ENCODE data around the gene ACOD1.
"Not testable (repeated sequence)": the region's sequence is repeated elsewhere in the genome, so short reads cannot be mapped to it uniquely, and the experiment has no call there.

Gene ACOD1

DNA sequence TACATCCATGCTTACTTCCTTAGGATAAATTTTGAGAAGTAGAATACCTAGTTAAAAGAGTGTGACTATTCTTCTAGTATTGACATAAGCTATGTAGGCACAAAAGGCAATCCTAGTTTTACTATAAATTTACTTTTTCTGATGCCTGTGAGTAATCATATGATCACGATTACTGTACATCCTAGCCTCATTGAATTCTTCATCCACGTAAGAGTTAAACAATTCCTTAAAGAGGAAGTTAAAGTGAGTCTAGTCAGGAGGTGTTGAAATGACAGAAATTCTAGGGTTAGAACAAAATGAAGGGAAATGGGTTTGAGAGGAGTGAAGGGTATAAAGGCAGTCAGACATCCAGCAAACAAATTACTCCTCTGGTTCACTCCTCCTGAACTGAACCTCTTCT lies at the start of gene ACOD1:
Gene ACOD1 (plus strand): TSS at position 363 of the 400 bp plus-strand sequence. CDS start 48 bp downstream, outside the sequence.
- DNase-seq, result no peak

DNA sequence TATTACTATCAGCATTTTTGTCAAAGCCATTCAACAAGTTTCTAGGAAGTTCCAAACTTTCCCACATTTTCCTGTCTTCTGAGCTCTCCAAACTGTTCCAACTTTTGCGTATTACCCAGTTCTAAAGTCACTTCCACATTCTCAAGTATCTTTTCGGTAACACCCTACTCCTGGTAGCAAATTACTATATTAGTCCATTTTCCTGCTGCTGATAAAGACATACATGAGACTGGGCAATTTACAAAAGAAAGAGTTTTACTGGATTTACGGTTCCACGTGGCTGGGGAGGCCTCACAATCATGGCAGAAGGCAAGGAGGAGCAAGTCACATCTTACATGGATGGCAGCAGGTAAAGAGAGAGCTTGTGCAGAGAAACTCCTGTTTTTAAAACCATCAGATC lies 49.2 kb upstream of the ACOD1 start:
- DNase-seq, result not testable (repeated sequence)

DNA sequence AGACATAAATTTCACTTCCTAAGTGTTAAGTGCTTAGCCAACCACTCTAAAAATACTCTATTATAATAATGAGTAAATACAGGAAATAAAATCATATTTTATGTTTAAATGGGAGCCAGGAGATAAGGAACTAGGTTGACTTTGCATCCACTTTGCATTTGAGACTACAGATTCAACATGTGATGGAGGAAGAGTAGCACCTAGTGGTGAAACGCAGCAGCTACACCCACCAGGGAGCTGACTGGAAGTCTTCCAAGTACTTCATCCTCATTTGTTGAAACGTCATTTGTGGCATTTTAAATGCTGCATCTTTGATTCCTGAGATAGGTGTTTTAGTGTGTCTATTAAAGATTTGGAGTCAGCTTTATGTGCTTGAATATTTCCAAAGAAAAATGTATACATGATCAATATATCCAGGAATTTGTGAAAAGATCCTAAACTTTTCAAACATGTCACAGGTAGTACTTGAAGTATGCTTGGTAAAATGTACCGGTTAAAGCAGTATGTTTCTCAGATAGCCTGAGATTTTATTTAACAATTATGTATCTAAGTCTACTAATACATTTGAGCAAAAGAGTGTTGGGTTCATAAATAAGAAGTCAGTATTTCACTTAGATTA lies 44.7 kb upstream of the ACOD1 start:
- DNase-seq, result peak; percentile 78

DNA sequence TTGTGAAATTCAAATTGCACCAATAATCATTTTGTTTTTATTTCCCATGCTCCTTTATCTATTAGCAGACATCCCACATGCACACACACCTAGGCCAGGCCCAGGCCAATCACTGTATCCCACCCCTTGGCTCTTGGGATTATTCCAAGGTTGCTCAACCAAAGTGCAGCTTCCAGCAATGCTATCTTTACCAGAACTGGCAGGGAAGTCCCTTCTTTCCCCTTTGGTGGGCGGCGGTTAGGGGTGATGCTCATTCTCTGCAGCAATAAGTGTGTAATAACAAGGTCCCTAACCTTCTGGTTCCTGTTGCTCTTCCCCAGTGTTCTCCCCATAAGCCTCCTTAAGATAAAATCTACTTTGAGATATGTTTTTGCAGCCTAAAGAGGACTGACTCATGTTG lies 43.8 kb upstream of the ACOD1 start:
- no peak for DNase-seq

DNA sequence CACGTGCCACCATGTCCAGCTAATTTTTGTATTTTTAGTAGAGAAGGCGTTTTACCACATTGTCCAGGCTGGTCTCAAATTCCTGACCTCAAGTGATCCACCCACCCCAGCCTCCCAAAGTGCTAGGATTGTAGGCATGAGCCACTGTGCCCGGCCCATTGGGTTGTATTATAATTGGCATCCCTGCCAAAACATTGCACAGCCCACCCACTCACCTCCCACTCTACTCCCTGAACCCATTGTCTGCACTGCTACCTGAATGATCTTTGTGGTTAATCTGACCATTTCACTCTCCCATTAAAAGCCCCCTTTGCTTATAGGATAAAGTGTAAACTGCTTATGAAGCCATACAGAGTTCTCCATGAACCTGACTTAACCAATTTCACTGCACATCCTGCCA lies 35.8 kb upstream of the ACOD1 start:
- DNase-seq, result no peak

DNA sequence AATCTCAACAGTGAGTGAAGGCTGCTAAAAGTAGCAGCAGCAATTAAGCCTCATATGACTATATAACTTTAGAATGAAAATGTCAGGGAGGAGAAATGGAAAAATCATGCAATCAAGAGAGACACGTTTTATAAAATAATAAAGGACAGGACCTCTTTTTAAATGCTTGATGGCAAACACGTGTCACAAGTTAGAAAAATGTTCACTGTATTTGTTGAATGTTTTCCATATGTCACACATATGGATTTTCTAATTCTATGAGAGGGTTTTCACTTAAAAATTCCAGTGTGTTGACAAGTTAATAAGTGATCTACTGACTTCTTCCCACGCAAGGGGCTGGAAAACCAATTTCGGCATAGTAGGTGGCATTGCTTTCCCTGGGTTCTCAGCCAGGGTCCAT lies 34.4 kb upstream of the ACOD1 start:
- no peak for DNase-seq

DNA sequence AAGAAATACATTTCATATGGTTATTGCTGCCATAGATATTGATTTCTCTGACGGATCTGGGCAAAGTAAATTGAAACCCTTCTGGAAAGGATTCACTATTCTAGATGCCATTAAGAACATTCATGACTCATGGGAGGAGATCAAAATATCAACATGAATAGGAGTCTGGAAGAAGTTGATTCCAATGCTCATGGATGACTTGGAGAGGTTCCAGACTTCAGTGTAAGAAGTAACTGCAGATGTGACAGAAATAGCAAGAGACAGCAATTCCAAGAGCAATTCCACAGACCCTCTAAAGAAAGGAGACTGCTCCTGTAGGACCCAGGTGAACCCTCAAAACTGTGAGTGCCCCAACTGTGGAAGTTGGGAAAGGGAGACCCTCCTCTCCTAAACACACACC lies 31.2 kb upstream of the ACOD1 start:
- DNase-seq, result no peak

DNA sequence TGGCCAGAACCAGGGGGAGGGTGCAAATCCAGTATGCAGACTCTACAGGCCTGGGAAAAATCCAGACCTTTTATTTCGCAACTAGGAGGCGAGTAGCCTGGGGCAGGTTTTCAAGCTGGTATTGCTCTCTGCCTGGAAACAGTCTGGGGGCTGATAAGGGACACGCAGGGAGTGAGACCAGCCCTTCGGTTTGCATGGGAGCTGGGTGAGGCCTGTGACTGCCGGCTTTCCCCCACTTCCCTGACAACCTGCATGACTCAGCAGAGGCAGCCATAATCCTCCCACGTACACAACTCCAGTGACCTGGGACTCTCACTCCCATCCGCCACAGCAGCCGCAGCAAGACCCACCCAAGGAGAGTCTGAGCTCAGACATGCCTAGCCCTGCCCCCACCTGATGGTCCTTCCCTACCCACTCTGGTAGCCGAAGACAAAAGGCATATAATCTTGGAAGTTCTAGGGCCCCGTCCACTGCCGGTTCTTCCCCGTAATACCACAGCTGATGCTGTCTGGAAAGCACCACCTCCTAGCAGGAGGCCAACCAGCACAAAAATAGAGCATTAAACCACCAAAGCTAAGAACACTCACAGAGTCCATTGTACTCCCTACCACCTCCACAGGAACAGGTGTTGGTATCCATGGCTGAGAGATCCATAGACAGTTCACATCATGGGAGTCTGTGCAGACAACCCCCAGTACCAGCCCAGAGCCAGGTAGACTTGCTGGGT lies 30.4 kb upstream of the ACOD1 start:
- DNase-seq, result not testable (repeated sequence)

DNA sequence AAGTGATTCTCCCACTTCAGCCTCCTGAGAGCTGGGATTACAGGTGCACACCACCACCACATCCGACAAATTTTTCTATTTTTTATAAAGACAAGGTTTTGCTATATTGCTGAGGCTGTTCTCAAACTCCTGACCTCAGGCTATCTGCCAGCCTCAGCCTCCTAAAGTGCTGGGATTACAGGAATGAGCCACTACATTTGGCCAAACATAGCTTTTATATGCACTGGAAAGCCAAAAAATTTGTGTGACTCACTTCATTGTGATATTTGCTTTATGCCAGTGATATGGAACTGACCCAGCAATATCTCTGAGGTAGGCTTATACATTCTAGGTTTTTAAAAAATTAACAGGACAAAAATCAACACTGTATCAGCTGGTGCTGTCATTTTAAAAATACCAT lies 26.8 kb upstream of the ACOD1 start:
- DNase-seq, result no peak

DNA sequence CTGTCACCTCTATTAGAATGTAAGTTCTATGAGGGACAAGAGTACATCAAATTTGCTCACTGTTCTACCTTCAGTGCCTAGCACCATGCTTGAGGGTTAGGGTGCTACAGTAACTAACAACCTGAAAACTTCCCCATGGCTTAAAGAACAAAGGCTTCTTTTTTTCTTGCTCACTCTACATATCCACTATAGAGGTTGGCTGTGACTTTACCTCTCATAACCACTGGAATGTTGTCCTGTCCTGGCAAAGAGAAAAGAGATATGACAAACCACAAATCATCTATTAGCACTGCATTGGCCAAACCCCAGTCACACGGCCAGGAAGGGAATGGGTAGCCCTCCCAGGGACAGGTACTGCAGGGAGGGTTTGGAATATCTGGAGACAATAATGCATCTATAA lies 23.2 kb upstream of the ACOD1 start:
- DNase-seq, result no peak

DNA sequence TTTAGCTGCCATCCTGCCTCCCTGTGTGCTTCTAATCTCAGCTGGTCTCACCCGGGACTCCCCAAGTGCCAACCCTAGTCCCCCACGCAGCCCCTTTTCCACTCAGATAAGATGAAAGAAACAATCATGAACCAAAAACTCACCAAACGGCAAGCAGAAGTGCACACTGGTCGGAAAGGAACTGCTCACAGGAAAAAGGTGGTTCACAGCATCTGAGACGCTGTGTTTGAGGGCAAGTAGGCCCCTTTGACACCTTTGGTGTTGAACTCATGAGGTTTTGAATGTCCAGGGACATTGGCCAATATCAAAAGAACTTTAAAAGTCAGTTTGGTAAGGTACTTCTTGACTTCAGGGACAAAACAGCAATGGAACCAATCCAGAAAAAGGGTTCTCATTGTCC lies 20.4 kb upstream of the ACOD1 start:
- no peak for DNase-seq

DNA sequence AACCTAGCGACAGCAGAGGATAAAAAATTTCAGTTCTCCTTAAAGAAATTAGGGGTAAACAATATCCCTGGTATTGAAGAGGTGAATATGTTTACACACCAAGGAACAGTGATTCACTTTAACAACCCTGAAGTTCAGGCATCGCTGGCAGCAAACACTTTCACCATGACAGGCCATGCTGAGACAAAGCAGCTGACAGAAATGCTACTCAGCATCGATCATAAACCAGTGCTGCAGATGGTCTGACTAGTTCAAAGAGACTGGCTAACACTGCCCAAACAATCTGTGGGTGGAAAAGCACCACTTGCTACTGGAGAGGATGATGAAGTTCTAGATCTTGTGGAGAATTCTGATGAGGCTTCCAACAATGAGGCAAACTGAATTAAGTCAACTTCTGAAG lies 19.9 kb upstream of the ACOD1 start:
- DNase-seq, result no peak

DNA sequence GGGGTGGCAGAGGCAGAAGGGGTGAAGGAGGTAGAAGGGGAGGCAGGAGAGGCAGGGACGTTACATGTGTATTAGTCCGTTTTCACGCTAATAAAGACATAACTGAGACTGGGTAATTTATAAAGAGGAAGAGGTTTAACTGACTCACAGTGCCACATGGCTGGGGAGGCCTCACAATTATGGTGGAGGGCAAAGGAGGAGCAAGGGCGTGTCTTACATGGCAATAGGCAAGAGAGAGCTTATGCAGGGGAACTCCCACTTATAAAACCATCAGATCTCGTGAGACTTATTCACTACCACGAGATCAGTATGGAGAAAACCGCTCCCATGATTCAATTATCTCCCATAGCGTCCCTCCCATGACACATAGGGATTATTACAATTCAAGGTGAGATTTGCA lies 19.0 kb upstream of the ACOD1 start:
- DNase-seq, result no peak

DNA sequence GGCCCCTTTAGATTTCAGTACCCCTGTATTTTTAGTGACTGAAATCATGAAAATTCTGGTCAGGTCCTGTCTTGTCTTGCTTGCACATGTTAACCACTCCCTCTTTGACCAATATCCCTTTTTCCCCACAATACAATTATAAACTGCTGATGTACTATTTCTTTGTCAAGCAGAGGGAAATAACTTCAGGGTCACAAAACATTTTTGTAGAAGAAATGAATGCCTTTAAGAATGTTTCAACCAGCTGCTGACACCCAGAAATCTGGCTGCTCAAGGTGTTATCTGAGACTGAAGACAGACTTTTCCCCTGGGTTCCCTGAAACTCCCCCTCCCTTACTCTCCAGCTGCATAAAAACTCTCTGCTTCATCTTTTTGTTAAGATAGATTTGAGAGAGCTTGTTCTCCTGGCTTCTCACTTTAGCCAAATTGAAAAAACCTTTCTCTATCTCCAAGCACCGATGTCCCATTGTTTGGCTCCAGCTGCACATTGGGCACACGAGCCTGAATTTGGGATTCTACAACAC lies 18.4 kb upstream of the ACOD1 start:
- no peak for DNase-seq

DNA sequence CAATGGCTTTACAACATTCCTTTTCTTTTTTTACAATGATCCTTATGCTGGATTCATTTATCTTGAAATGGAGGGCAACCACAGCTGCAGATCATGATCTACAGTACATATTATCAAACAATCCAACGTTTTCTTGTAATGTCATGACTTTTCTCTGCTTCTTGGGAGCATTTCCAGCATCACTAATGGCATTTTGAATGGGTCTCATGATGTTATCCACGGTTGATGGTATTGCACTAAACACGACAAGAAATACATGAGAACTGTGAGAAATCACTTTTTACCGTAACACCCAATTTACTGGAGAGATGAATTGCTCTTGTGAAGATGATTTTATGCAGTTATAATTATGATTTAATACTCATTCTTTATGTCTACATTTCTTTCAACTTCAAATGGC lies 16.2 kb upstream of the ACOD1 start:
- no peak for DNase-seq

DNA sequence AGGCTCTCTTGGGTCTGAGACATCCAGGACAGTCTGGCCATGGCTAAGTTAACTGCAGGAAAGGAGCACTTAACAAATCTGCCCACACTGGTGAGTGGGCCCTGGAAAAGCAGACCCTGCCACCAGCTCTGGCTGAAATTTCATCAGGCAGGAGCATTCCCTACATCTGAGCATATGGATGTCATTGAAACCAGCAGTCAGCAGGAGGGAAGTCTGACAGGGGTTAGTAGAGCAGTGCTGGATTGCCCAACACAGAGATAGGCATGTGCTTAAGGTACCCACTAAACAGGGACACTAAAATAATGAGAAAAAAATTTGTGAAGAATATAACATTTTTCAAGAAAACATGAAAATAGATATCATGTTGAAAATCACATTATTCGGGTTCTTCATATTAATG lies 13.6 kb upstream of the ACOD1 start:
- no peak for DNase-seq

DNA sequence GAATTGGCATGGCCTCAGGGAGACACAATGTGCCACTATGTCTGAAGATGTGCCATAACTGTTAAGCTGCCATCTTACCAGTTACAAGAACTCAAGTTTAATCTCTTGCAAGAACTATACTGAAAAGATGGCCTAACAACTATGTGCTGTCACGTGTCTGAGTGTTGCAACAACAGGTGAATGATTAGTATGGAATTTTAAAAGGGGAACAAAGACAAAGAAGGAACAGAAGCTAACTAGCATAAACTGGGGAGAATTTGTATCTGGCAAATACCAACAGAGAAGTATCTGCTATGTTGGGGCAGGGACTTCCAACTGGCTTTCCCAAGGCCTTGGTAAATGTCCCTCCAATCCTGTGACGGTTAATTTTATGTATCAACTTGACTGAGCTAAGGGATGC lies 11.5 kb upstream of the ACOD1 start:
- no peak for DNase-seq

DNA sequence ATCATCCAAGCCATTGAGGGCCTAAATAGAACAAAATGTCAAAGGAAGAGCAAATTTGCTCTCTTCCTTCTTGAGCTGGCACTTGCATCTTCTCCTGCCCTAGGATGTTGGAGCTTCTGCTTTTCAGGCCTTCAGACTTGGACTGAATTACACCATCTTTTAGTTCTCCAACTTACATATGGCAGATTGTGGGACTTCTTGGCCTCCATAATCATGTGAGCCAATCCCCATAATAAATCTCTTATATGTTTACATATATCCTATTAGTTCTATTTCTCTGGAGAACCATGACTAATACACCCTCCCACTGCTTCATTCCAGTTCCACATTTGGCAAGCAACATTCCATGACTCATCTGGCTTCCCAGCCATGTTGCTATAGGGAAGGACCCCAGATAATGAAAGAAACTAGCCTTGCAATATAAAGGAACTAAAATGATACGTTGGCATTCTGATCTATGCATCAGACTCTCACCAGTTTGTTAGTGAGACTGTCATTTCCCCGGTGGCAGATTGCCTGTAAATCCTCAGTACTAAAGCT lies 11.0 kb upstream of the ACOD1 start:
- no peak for DNase-seq

DNA sequence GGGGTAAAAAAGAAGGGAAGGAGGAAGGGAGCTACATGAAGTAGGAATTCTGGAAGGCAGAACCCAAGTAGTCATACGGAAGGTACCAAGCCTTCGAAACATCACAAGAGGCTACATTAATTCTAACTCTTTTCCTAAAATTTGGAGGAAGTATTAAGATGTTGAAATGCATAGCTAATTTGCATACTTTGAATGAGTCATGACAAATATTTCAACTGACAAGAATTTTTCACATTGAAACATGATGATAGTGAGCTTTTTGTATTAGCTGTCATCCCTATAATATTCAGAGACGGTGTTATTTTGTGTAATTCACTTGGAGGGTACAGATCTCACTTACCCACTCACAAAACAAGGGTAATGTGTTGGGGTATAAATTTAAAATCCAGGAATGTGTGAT lies 9.1 kb upstream of the ACOD1 start:
- DNase-seq, result no peak

DNA sequence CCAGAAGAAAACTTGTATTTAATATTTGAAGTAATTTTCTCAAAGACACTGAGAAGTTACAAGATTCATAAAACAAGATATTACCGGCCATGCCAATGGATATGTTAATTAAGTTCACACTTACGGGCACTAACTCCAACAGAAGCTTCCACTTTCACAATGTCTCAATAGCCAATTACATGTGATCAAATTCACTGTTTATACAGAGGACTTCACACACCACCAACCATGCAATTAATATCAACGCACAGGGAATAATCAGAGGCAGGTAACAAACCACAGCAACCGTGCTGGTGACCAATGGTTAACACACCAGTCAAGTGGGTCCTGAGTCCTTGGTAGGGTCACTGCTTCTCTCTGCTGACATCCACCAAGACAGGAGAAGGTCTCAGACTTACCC lies 5.9 kb upstream of the ACOD1 start:
- DNase-seq, result no peak

DNA sequence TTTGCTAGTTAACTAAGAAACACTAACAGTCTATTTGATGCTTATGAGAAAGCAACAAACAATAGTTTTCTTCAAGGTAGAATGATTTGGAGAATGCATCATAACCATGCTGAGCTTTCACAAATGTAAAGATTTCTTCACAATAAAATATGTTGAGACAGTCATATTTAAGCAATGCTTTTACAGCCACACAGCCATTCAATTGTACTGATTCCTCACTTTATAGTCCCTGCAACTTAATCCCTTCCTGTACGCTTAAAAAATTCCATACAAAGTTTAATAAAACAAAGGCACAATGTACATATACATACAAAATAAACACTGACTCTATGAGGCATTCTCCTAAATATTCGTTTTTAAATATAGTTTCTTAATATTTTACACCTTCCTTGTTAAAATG lies 4.7 kb upstream of the ACOD1 start:
- DNase-seq, result no peak

DNA sequence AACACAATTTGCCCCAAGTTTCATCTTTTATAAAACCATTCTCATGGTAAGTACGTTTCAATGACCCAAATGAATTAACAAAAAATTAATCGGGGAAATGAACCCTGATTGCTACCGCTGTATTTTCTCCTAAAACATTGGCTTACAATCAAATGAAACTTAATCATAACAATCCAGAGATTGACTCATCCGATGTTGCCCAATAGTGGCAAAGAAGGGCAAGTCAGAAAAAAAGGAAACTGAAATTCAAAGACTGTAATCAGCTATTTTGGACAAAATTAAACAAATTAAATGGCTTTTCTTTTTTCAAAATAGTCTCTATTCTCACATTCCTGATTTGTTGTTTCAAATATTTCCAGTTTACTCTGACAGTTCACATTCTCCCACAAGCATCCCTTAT lies 3.9 kb upstream of the ACOD1 start:
- DNase-seq, result no peak

DNA sequence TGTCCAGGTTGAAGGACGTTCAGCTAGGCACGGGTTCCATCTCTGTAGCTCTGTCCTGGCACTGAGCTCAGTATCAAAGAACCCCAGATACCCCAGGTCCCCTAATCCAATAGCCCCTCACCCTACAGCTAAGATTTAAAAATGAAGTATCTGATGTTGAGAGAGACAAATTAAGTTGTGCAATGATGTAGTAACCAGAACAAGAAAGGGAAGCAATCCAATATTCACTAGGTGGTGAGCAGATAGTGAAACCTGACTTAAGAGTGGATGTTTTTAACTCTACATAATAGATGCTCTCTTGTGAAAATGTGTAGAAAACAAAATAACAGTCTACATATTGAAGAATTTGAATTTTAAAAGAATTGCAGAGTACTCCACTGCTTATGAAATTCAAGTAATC lies 1.8 kb downstream of the ACOD1 start:
- DNase-seq, result no peak

DNA sequence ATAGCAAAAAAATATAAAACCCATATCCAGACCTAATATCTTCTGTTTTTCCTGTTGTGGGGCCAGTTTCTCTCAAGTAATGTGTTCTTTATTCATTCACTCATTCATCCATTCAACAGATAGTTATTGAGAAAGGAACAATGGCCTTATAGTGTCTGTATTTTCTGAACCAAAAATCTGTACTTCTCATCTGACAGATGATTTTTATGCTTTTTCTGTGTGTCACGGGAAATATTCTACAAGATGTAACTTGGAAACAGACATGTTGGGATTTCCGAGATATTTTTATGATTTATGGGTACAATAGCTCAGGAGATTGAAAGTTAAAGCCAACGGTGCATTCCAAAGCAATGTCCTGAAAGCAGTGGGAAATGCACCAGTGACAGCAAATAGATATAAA lies 5.7 kb downstream of the ACOD1 start:
- no peak for DNase-seq

DNA sequence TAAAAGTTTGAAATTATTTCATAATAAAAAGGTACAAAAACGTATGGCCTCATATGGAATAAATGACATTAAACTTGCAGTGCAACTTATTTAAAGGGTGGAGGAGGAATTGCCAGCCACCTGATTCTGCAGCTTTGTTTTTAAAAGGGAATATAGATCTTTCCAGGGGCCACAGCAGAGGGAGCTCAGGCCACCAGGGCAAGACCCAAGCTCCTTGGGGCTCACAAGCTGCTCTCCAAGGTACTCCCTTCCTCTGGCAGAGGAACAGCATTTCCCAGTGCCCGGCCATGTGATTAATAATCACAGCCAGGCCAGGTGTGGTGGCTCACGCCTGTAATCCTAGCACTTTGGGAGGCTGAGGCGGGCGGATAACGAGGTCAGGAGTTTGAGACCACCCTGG lies 6.2 kb downstream of the ACOD1 start:
- DNase-seq, result no peak
